ENCODE results near the gene MLLT3.

DNA sequence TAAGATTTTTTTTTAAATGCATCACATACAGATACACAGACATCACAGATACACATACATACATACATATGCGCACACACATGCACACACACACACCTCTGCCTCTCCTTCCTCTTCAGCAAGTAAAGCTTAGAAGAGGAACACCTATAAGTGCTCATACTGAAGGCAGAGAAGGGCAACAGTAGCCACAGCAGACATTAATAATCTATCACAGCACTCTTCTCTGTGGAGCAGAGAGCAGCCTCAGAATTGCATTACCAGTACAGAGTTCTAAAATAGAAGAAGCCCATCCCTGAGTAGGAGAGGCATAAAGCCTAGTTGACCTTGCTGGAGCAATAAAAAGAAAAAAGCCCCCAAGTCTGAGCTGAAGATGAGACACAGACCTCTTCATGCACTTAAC is 110.6 kb downstream of the MLLT3 start:
- TF ChIP-seq CTCF (IDR thresholded peaks at IDR 0.05; ENCODE audit: low read depth, low read length) (no peak), EZH2phosphoT487 (IDR thresholded peaks at IDR 0.05; ENCODE audit: low read depth) (no peak)

Measured in OCI-LY3 (cell line).